K562 (cell line): Measurements from ENCODE around the gene ARL2. TPM values are rescaled to one million over a fixed set of nuclear protein-coding genes. Genes with fewer than 3 reads are reported as not detected.

Experiments
- EZH2 ChIP-seq: IDR thresholded peaks from 2 replicates; pipeline ENCODE4 v1.6.1; 2012; ENCODE audit warnings: low read depth, mild to moderate bottlenecking, inconsistent platforms, low read length, borderline replicate concordance
- MLX ChIP-seq, 2 experiments: fragments of 450-650 bp in 1 of 2; sonication (generic) in 1 of 2; formaldehyde crosslinking; conservative IDR thresholded peaks; 2 replicates each; pipeline versions ENCODE4 v1.4.0 to v1.8.1; 2020 to 2022; ENCODE audit warnings: mild to moderate bottlenecking in 1 of 2, missing genetic modification reagents in 1 of 2
- ZBTB40 ChIP-seq, 2 experiments: fragments of 450-650 bp in 1 of 2; sonication (generic) in 1 of 2; formaldehyde crosslinking in 1 of 2; IDR thresholded peaks; 2 replicates each; pipeline versions ENCODE4 v1.7.1 to v1.9.0; 2016 to 2022; ENCODE audit warnings: inconsistent platforms in 1 of 2, mild to moderate bottlenecking in 1 of 2, missing genetic modification reagents in 1 of 2
- ZFPM2 ChIP-seq: fragments of 250-450 bp; sonication (Bioruptor Pico); IDR thresholded peaks from 2 replicates; pipeline ENCODE4 v1.5.1; 2022; ENCODE audit warnings: mild to moderate bottlenecking
- ZNF121 ChIP-seq: sonication (generic); formaldehyde crosslinking; conservative IDR thresholded peaks from 2 replicates; pipeline ENCODE4 v1.8.0; 2022; ENCODE audit warnings: missing genetic modification reagents
- polyA plus RNA-seq, 8 experiments: library from polyadenylated mRNA; depleted of rRNA in 4 of 8; stranded (reverse) in 5 of 8; unstranded in 3 of 8; fragments of >200 nt; fragmentation: Nextera tagmentation in 2 of 8; fragmentation: Illumina TruSeq in 1 of 8; extraction: Ambion mirVana in 2 of 8; extraction: Trizol in 1 of 8; gene quantifications; 2 replicates each; pipeline versions ENCODE4 v1.2.1 to v1.2.3, GENCODE V29; 2011 to 2014; ENCODE audit warnings: inconsistent platforms in 1 of 8, missing spikeins in 1 of 8
- total RNA-seq, 7 experiments: library from RNA; depleted of rRNA in 6 of 7; stranded (reverse); fragments of >200 nt in 6 of 7; fragmentation: Illumina TruSeq in 2 of 7; extraction: Trizol in 2 of 7; gene quantifications; 2 replicates each; pipeline versions ENCODE4 v1.2.1 to v1.2.3, GENCODE V29; 2011 to 2021; ENCODE audit warnings: low replicate concordance in 1 of 7

Gene ARL2
- total and polyA plus RNA-seq, 9 of the 15 experiments (the other 6 are each of a cell fraction or from before 2014, with no cell fraction given) = 5.7 to 154 (median 92.2) TPM

DNA sequence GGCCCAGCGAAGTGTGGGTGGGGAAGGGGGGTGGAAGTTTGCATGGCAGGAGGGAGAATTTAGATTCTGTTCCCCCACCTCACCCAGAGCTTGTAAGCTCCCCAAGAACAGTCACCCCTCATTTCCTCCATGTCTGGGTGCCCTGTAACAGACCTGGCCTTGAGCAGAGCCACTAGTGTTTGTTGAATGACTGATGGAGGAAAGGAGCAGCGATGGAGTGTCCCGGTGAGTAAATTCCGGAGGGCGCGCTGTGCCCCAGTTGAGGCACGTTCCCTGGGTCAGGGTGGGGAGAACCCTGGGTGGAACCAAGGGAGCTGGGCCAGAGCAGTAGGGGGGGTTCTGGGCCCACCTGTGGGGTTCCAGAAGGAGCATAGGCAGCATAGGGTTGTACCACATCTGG lies 43.6 kb downstream of the ARL2 start (continued):
- no peak for TF ChIP-seq EZH2
- no peak for TF ChIP-seq ZBTB40 (IDR thresholded peaks at IDR 0.05)
- no peak for TF ChIP-seq ZBTB40 (CRISPR knock-in tag; IDR thresholded peaks at IDR 0.05)
- no peak for TF ChIP-seq MLX (CRISPR knock-in tag; conservative IDR thresholded peaks at IDR 0.05)
- TF ChIP-seq ZFPM2 = no peak
- no peak for TF ChIP-seq ZNF121
- TF ChIP-seq, all 486 proteins: peak for 0
